HG03039 (cell line): Measurements from ENCODE around the gene PIK3IP1.

Source experiments
- ATAC-seq: cut with Tn5 transposase; IDR thresholded peaks from one replicate; pipeline ENCODE4 v1.9.1; 2021; ENCODE audit warnings: mild to moderate bottlenecking, moderate library complexity; ENCODE audit not compliant: unreplicated experiment

Gene PIK3IP1

GRCh38 chr22:31281733-31282132, 10.6 kb downstream of the PIK3IP1 start:
- no peak for ATAC-seq

DNA sequence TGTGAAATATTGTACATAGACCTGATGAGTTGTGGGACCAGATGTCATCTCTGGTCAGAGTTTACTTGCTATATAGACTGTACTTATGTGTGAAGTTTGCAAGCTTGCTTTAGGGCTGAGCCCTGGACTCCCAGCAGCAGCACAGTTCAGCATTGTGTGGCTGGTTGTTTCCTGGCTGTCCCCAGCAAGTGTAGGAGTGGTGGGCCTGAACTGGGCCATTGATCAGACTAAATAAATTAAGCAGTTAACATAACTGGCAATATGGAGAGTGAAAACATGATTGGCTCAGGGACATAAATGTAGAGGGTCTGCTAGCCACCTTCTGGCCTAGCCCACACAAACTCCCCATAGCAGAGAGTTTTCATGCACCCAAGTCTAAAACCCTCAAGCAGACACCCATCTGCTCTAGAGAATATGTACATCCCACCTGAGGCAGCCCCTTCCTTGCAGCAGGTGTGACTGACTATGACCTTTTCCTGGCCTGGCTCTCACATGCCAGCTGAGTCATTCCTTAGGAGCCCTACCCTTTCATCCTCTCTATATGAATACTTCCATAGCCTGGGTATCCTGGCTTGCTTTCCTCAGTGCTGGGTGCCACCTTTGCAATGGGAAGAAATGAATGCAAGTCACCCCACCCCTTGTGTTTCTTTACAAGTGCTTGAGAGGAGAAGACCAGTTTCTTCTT, 12.3 kb downstream of the PIK3IP1 start:
- ATAC-seq, result no peak

DNA sequence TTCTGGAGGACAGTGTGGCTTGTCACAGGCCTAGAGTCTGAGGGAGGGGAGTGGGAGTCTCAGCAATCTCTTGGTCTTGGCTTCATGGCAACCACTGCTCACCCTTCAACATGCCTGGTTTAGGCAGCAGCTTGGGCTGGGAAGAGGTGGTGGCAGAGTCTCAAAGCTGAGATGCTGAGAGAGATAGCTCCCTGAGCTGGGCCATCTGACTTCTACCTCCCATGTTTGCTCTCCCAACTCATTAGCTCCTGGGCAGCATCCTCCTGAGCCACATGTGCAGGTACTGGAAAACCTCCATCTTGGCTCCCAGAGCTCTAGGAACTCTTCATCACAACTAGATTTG, 13.0 kb downstream of the PIK3IP1 start:
- ATAC-seq, result no peak

DNA sequence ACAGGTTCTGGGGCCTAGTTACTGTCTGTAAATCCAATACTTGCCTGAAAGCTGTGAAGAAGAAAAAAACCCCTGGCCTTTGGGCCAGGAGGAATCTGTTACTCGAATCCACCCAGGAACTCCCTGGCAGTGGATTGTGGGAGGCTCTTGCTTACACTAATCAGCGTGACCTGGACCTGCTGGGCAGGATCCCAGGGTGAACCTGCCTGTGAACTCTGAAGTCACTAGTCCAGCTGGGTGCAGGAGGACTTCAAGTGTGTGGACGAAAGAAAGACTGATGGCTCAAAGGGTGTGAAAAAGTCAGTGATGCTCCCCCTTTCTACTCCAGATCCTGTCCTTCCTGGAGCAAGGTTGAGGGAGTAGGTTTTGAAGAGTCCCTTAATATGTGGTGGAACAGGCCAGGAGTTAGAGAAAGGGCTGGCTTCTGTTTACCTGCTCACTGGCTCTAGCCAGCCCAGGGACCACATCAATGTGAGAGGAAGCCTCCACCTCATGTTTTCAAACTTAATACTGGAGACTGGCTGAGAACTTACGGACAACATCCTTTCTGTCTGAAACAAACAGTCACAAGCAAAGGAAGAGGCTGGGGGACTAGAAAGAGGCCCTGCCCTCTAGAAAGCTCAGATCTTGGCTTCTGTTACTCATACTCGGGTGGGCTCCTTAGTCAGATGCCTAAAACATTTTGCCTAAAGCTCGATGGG, 13.5 kb downstream of the PIK3IP1 start:
- ATAC-seq, result no peak

- no peak for ATAC-seq
These were observed 14.1 kb downstream of the PIK3IP1 start for GRCh38 chr22:31278151-31278621.

DNA sequence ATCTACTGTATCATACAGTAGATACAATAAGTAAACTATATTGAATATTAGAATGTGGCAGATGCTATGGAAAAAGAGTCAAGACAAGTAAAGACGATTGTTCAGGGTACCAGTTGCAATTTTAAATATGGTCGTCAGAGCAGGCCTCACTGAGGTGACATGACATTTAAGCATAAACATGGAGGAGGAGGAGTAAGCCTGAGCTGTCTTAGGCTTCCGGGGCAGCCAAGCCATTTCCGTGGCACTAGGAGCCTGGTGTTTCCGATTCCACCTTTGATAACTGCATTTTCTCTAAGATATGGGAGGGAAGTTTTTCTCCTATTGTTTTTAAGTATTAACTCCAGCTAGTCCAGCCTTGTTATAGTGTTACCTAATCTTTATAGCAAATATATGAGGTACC, 14.5 kb downstream of the PIK3IP1 start:
- ATAC-seq, result no peak

DNA sequence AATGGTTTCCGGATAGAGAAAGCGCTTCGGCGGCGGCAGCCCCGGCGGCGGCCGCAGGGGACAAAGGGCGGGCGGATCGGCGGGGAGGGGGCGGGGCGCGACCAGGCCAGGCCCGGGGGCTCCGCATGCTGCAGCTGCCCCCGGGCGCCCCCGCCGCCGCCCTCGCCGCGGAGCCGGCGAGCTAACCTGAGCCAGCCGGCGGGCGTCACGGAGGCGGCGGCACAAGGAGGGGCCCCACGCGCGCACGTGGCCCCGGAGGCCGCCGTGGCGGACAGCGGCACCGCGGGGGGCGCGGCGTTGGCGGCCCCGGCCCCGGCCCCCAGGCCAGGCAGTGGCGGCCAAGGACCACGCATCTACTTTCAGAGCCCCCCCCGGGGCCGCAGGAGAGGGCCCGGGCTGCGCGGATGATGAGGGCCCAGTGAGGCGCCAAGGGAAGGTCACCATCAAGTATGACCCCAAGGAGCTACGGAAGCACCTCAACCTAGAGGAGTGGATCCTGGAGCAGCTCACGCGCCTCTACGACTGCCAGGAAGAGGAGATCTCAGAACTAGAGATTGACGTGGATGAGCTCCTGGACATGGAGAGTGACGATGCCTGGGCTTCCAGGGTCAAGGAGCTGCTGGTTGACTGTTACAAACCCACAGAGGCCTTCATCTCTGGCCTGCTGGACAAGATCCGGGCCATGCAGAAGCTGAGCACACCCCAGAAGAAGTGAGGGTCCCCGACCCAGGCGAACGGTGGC, 15.7 kb downstream of the PIK3IP1 start:
- no peak for ATAC-seq

DNA sequence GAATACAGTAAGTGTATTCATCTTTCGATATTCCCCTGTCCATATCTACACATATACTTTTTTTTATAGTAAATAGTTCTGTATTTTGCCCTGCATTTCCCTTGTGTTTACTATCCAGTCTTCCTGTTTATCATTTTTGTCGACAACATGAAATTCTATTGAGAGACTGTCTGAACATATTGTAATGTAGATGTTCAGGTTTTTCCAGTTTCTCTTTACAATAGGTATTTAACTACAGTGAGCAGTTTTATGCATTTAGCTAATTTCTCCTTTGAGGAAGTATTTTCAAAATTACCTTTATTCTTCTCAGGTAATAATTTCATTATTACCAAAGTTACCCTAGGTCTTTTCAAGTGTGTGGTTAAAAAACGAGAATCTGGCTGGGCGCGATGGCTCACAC, 16.7 kb downstream of the PIK3IP1 start:
- no peak for ATAC-seq

DNA sequence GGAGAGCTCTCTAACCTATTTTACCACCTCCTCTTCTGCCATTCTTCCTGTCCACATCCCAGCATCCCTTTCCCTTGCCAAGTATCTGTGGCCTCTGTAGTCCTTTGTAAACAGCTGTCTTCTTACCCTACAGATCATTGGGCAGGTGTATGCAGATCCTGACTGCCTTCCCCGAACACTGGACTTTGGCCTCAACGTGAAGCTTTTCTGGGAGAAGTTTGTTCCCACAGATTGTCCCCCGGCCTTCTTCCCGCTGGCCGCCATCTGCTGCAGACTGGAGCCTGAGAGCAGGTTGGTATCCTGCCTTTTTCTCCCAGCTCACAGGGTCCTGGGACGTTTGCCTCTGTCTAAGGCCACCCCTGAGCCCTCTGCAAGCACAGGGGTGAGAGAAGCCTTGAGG, 17.3 kb downstream of the PIK3IP1 start:
- ATAC-seq, result no peak

GRCh38 chr22:31274017-31274416, 18.3 kb downstream of the PIK3IP1 start:
- no peak for ATAC-seq

GRCh38 chr22:31272522-31273446, 19.5 kb downstream of the PIK3IP1 start:
- ATAC-seq, result no peak

DNA sequence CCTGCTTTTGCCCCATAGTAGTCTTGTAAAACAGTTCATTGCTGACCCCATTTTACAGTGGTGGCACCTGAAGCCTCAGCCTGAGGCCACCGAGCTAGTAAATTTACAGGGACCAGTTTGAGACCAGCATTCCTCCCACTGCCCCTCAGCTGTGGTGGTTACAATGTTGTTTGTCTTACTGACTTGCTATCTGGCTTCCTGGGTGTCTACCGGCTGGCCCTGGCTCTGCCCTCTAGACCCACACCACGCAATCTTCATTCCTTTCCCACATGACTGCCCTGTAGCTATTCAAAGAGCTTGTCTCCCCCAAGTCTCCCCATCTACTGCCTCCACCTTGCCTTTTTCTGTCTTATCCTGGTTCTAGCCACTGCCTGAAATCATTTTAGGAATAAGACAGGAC, 20.8 kb downstream of the PIK3IP1 start:
- ATAC-seq, result no peak

DNA sequence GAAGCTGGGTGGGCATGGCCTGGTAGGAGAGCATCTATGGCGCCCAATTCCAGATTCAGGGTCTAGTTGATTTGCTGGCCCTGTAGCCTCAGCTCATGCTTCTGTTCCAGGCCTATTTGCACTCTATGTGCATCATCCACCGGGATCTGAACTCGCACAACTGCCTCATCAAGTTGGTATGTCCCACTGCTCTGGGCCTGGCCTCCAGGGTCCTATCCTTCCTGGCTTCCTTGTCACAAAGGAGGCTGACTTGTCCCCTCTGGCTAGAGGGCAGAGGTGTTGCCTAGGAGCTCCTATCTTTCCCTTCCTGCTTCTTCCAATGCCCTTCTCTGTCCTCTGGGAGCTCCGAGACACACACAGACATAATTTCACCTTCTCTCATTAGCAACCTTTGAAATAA, 21.3 kb downstream of the PIK3IP1 start:
- no peak for ATAC-seq

GRCh38 chr22:31269892-31270579, 22.3 kb downstream of the PIK3IP1 start:
- ATAC-seq, result no peak

DNA sequence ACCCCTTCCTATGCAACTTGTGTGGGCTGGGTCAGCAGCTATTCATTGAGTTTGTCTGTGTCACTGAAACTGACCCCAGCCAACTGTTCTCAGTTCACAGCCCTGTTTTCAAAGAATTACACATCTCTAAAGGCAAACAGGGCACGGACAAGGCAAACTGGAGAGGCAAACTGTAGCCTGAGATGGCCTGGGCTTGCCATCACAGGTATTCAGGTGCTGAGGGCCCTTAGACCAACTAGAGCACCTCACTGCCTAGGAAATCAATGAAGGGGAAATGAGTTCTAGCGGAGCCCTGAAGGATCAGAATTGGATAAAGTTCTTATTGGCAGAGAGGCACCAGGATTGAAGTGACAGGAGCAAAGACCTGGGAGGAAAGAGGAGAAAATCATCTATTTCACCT, 24.0 kb downstream of the PIK3IP1 start:
- no peak for ATAC-seq

DNA sequence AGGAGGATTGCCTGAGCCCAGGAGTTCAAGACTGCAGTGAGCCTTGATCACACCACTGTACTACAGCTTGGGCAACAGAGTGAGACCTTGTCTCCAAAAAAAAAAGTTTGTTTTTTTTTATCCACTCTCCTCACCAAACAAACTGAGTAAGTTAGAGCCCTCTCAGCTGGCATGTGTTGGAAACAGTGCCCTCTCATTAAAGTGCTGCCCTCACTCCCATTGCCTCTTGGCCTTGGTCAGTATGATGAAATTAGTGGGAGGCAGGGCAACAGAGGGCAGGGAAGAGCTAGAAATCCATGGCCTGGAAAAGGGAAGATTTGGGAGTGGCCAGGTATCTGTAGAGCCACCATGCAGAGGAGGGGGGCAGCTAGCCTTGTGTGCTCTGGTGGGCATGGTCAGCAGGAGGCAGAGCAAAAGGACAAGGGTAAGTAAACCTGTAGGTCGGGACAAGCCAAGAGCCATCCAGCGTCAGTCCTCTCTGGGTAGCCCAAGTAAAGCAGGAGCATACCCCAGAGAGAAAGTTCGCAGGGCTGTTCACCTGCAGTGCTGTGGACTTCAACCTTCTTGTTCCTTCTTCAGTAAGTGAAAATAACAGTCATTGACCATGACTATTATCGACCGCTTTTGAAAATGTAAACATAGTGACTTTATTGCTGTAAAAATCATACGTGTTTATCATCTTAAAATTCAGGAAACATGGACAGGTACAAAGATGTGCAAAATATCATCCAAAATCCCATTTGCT, 28.2 kb downstream of the PIK3IP1 start:
- ATAC-seq, result no peak

DNA sequence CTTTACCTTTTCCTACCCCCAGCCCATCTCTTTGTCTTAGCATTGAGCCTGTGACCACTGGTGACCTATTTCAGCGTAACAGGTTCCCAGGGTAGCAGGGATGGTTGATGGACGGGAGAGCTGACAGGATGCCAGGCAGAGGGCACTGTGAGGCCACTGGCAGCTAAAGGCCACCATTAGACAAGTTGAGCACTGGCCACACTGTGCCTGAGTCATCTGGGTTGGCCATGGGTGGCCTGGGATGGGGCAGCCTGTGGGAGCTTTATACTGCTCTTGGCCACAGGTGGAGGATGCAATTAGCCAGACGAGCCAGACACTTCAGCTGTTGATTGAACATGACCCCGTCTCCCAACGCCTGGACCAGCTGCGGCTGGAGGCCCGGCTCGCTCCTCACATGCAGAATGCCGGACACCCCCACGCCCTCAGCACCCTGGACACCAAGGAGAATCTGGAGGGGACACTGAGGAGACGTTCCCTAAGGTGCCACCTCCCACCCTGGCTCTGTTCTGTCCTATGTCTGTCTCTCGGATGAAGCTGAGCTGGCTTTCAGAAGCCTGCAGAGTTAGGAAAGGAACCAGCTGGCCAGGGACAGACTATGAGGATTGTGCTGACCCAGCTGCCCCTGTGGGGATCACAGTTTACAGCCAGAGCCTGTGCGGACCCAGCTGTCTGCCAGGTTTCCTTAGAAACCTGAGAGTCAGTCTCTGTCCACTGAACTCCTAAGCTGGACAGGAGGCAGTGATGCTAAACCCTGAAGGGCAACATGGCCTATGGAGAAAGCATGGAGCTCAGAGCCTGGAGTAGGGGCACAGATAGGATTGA, 29.8 kb downstream of the PIK3IP1 start:
- no peak for ATAC-seq

DNA sequence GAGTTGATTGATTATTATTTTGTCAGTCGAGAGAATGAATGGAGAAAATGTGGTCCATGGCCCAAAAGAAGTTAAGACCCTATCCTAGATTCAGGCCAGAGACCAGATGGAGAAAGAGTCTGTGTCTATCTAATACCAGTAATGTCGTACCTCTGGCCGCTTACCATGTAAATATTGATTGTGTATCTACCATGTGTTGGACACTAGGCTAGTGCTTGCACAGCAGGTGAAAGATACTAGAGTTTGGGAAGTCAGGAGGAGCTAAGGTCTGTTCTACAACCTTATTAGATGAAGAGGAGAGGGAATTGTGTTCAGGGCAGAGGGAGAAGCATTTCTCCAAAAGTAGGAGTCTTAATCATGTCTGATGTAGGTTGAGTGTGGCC, 31.8 kb downstream of the PIK3IP1 start:
- no peak for ATAC-seq
